K562 (cell line): ENCODE measurements around the gene KIAA0319L. TPM values are rescaled to one million over a fixed set of nuclear protein-coding genes. Genes with fewer than 3 reads are reported as not detected.

Source experiments
- ATAC-seq: fragments of 200-7000 bp; cut with Tn5 transposase; 3 replicates; pipeline ENCODE4 v1.9.1; 2020; ENCODE audit warnings: moderate library complexity
- BruUV-seq: library from RNA; stranded (reverse); fragments of 400-500 nt; replicated peaks from 2 replicates; lab custom pipeline; 2021; lab: Mats Ljungman, UMichigan
- CTCF ChIA-PET: fragments of 300-600 bp; formaldehyde crosslinking; extraction: SDS; loops from one replicate; lab custom pipeline; 2021; ENCODE audit warnings: low intra/inter-chr PET ratio; lab: Yijun Ruan, JAX
- POLR2A ChIA-PET: fragments of 300-600, 350-650 bp; sonication (Branson Sonifier 250); formaldehyde crosslinking; extraction: SDS; loops from one replicate; lab custom pipeline; 2021; ENCODE audit warnings: antibody characterized with exemption, inconsistent platforms; lab: Yijun Ruan, JAX
- DNase-seq, 4 experiments: peaks; one replicate each; pipeline versions ENCODE4 v3.0.0 to v3.0.0-alpha.2; 2011 to 2018; ENCODE audit warnings: low spot score in 3 of 4, mixed read lengths in 3 of 4; ENCODE audit errors: extremely low read depth in 1 of 4
- FAIRE-seq: peaks from 2 replicates; lab custom pipeline; 2011; peaks lifted over from hg19 to GRCh38; lab: Jason Lieb, UNC
- H2AFZ ChIP-seq: 2 replicates; pipeline ENCODE4 v1.6.0; 2011; ENCODE audit warnings: low read depth, low read length, control low read depth, inconsistent platforms
- H3K27ac ChIP-seq: fragments of 200-600 bp; 3 replicates; pipeline ENCODE4 v1.8.0; 2011; ENCODE audit warnings: low read depth, mild to moderate bottlenecking, control low read depth, inconsistent platforms, low read length, moderate library complexity, mixed read lengths; ENCODE audit errors: extremely low read depth
- H3K27me3 ChIP-seq, 2 experiments: fragments of 300-600 bp in 1 of 2; 2 replicates in 1 of 2; 3 replicates in 1 of 2; pipeline versions ENCODE4 v1.6.0 to v1.8.0; 2011; ENCODE audit warnings: inconsistent platforms in 2 of 2, low read length in 2 of 2, mild to moderate bottlenecking in 1 of 2, mixed read lengths in 1 of 2, moderate library complexity in 1 of 2; ENCODE audit not compliant: control insufficient read depth in 2 of 2, insufficient read depth in 2 of 2
- H3K36me3 ChIP-seq: fragments of 300-600 bp; 3 replicates; pipeline ENCODE4 v1.8.0; 2011; ENCODE audit warnings: mild to moderate bottlenecking, low read length, inconsistent platforms; ENCODE audit not compliant: control insufficient read depth, insufficient read depth
- H3K4me1 ChIP-seq, 2 experiments: fragments of 200-600 bp in 1 of 2; replicated peaks in 1 of 2; 2 replicates in 1 of 2; 3 replicates in 1 of 2; pipeline versions ENCODE4 v1.5.1 to v1.8.0; 2011; ENCODE audit warnings: inconsistent platforms in 2 of 2, low read length in 2 of 2, mild to moderate bottlenecking in 1 of 2, mixed read lengths in 1 of 2, moderate library complexity in 1 of 2; ENCODE audit not compliant: control insufficient read depth in 2 of 2, insufficient read depth in 2 of 2
- H3K4me2 ChIP-seq: 2 replicates; pipeline ENCODE4 v1.6.1; 2011; ENCODE audit warnings: low read length, control low read depth, inconsistent platforms, mixed read lengths; ENCODE audit not compliant: insufficient read depth
- H3K4me3 ChIP-seq: fragments of 200-600 bp; sonication (generic), shearing (Covaris generic); 2 replicates; pipeline ENCODE4 v1.5.1; 2016; ENCODE audit warnings: control low read depth, inconsistent platforms
- H3K79me2 ChIP-seq: fragments of 200-600 bp; 3 replicates; pipeline ENCODE4 v1.8.0; 2011; ENCODE audit warnings: low read length, inconsistent platforms; ENCODE audit not compliant: control insufficient read depth, insufficient read depth
- H3K9ac ChIP-seq, 2 experiments: 2 replicates each; pipeline versions ENCODE4 v1.6.0 to v1.6.1; 2011; ENCODE audit warnings: low read depth in 2 of 2, low read length in 2 of 2, control low read depth in 1 of 2, inconsistent platforms in 1 of 2, mild to moderate bottlenecking in 1 of 2, mixed read lengths in 1 of 2; ENCODE audit not compliant: insufficient read depth in 1 of 2
- H3K9me1 ChIP-seq: one replicate; pipeline ENCODE4 v1.6.0; 2011; ENCODE audit warnings: inconsistent platforms, mild to moderate bottlenecking, low read length, moderate library complexity; ENCODE audit not compliant: control insufficient read depth, insufficient read depth
- H3K9me3 ChIP-seq: replicated peaks from 2 replicates; pipeline ENCODE4 v1.5.1; 2011; ENCODE audit warnings: low read depth, low read length, inconsistent platforms; ENCODE audit not compliant: control insufficient read depth, insufficient read depth
- H4K20me1 ChIP-seq: replicated peaks from 2 replicates; pipeline ENCODE4 v1.6.1; 2011; ENCODE audit warnings: low read length, inconsistent platforms, mixed read lengths; ENCODE audit not compliant: control insufficient read depth, insufficient read depth
- CCAR2 ChIP-seq: fragments of 200-400 bp; formaldehyde crosslinking; IDR thresholded peaks from 2 replicates; pipeline ENCODE4 v1.6.1; 2017; ENCODE audit warnings: mild to moderate bottlenecking, low read depth, low read length
- HCFC1 ChIP-seq: IDR thresholded peaks from 2 replicates; pipeline ENCODE4 v1.6.1; 2012; ENCODE audit warnings: low read depth, low read length, improper control_type of control experiment
- HDAC2 ChIP-seq: fragments of 450-650 bp; IDR thresholded peaks from 2 replicates; pipeline ENCODE4 v1.6.1; 2016; ENCODE audit warnings: mild to moderate bottlenecking
- MGA ChIP-seq: fragments of 450-650 bp; IDR thresholded peaks from 2 replicates; pipeline ENCODE4 v1.6.1; 2016; ENCODE audit warnings: mild to moderate bottlenecking, moderate library complexity
- THRA ChIP-seq: fragments of 450-650 bp; IDR thresholded peaks from 2 replicates; pipeline ENCODE4 v1.6.1; 2017; ENCODE audit warnings: mild to moderate bottlenecking, moderate library complexity
- ZBTB1 ChIP-seq: sonication (generic); formaldehyde crosslinking; IDR thresholded peaks from 2 replicates; pipeline ENCODE4 v1.8.1; 2023; ENCODE audit warnings: missing genetic modification reagents, low read depth, mild to moderate bottlenecking, borderline replicate concordance
- ZNF165 ChIP-seq: fragments of 250-450 bp; sonication (Bioruptor Pico); IDR thresholded peaks from 2 replicates; pipeline ENCODE4 v1.4.0; 2020; ENCODE audit warnings: borderline replicate concordance
- ZNF316 ChIP-seq: fragments of 450-650 bp; IDR thresholded peaks from 2 replicates; pipeline ENCODE4 v1.6.1; 2016
- ZNF583 ChIP-seq: fragments of 250-450 bp; sonication (Bioruptor Pico); IDR thresholded peaks from 2 replicates; pipeline ENCODE4 v1.4.0; 2020
- WGBS: fragments of 100-300 bp; shearing (Covaris generic); methylation state at CpG from one replicate; pipeline ENCODE4 v1.1.6; 2016; ENCODE audit warnings: low coverage, mixed read lengths; ENCODE audit not compliant: insufficient coverage; ENCODE audit errors: missing lambda C conversion rate; 5-methylcytosine and 5-hydroxymethylcytosine counted together
- in situ Hi-C: fragments of 300-500 bp; cut with MboI; formaldehyde crosslinking; loops from 4 replicates; pipeline ENCODE4 v1.15.0; 2018; ENCODE audit warnings: inconsistent platforms, mixed read lengths
- intact Hi-C: fragments of 100-400 bp; cut with micrococcal nuclease; formaldehyde crosslinking; loops from 2 replicates; pipeline ENCODE4 v1.14.2; 2022
- polyA plus RNA-seq, 8 experiments: library from polyadenylated mRNA; depleted of rRNA in 4 of 8; stranded (reverse) in 5 of 8; unstranded in 3 of 8; fragments of >200 nt; fragmentation: Nextera tagmentation in 2 of 8; fragmentation: Illumina TruSeq in 1 of 8; extraction: Ambion mirVana in 2 of 8; extraction: Trizol in 1 of 8; gene quantifications; 2 replicates each; pipeline versions ENCODE4 v1.2.1 to v1.2.3, GENCODE V29; 2011 to 2014; ENCODE audit warnings: inconsistent platforms in 1 of 8, missing spikeins in 1 of 8
- total RNA-seq, 7 experiments: library from RNA; depleted of rRNA in 6 of 7; stranded (reverse); fragments of >200 nt in 6 of 7; fragmentation: Illumina TruSeq in 2 of 7; extraction: Trizol in 2 of 7; gene quantifications; 2 replicates each; pipeline versions ENCODE4 v1.2.1 to v1.2.3, GENCODE V29; 2011 to 2021; ENCODE audit warnings: low replicate concordance in 1 of 7

The KIAA0319L gene
- total and polyA plus RNA-seq, 9 of the 15 experiments (the other 6 are each of a cell fraction or from before 2014, with no cell fraction given): 2.4 to 51.7 (median 27.4) TPM

GRCh38 chr1:35536556-35537162, 20.5 kb downstream of the KIAA0319L start:
- BruUV-seq: no TSS peak
- no peak for FAIRE-seq
- TF ChIP-seq ZBTB1 (CRISPR knock-in tag): no peak
- TF ChIP-seq HDAC2: no peak
- no peak for TF ChIP-seq ZNF316
- no peak for TF ChIP-seq THRA
- no peak for TF ChIP-seq MGA
- no peak for TF ChIP-seq ZNF165
- no peak for TF ChIP-seq ZNF583 (CRISPR knock-in tag)
- no peak for TF ChIP-seq HCFC1
- TF ChIP-seq CCAR2: no peak

More at GRCh38 chr1:35536556-35537162, 20.5 kb downstream of the KIAA0319L start:
- Histone ChIP-seq H3K9me3 (0 out of 2 replicates have a peak, but pooled peaks cover 1% of the 10 kb centered on the region), H3K9ac (no peak overlapping the region), H3K27ac (no peak overlapping the region), H3K4me3 (no peak overlapping the region), H2AFZ (no peak overlapping the region), H4K20me1 (no peaks in the 10 kb centered on the region), H3K79me2 (peaks cover 13% of the 10 kb centered on the region), H3K27me3 (no peaks in the 10 kb centered on the region), H3K36me3 (peaks cover 34% of the 10 kb centered on the region), H3K4me1 (peaks cover 0 to 4% of the 10 kb centered on the region in 2 experiments; a peak in 2 of 5 replicates), H3K4me2 (no peak overlapping the region), H3K9me1 (no peaks in the 10 kb centered on the region)
- in situ Hi-C loops (no loop called here), intact Hi-C loops (no loop called here)
- WGBS: 82% methylated on average over 2 of the region's 2 CpGs
- ChIA-PET POLR2A (interaction anchor here (0.6 to 1.0 kb wide), 4 partner anchors 13 to 458 kb away, joined by 3 to 4 read pairs (median 3); partner anchors contain the start of gene ZMYM1), CTCF (no interaction called here)
- DNase-seq: no peak
- ATAC-seq: no peak
